IMR-90 (cell line): ENCODE data around the gene METTL4. TPM values are rescaled to one million over a fixed set of nuclear protein-coding genes. Genes with fewer than 3 reads are reported as not detected.

Source experiments
- ATAC-seq: fragments of 200-7000 bp; cut with Tn5 transposase; 2 replicates; pipeline ENCODE4 v1.9.1; 2020; ENCODE audit warnings: low read depth, mild to moderate bottlenecking, moderate library complexity
- BruUV-seq: library from RNA; stranded (reverse); fragments of 400-500 nt; replicated peaks from 2 replicates; lab custom pipeline; 2021; lab: Mats Ljungman, UMichigan
- CTCF ChIA-PET: fragments of 300-600 bp; formaldehyde crosslinking; extraction: SDS; loops from one replicate; lab custom pipeline; 2021; ENCODE audit warnings: antibody characterized with exemption; lab: Yijun Ruan, JAX
- POLR2A ChIA-PET: fragments of 300-600 bp; sonication (Branson Sonifier 250); formaldehyde crosslinking; loops from one replicate; lab custom pipeline; 2022; ENCODE audit warnings: antibody characterized with exemption; ENCODE audit not compliant: unreplicated experiment; lab: Charles Lee
- DNase-seq: peaks from one replicate; pipeline ENCODE4 v3.0.0; 2013
- H2AFZ ChIP-seq: replicated peaks from 2 replicates; pipeline ENCODE3; 2013; ENCODE audit warnings: low read length, mild to moderate bottlenecking; ENCODE audit not compliant: poor library complexity
- H2AK5ac ChIP-seq: 2 replicates; pipeline ENCODE4 v1.6.1; 2013; ENCODE audit warnings: low read depth, low read length, inconsistent platforms
- H2AK9ac ChIP-seq: replicated peaks from 2 replicates; pipeline ENCODE3; 2013; ENCODE audit warnings: mild to moderate bottlenecking, low read depth, low read length, moderate library complexity; ENCODE audit not compliant: poor library complexity
- H2BK120ac ChIP-seq: 2 replicates; pipeline ENCODE4 v1.6.1; 2013; ENCODE audit warnings: low read depth, low read length, inconsistent platforms
- H2BK15ac ChIP-seq: 3 replicates; pipeline ENCODE4 v1.6.1; 2013; ENCODE audit warnings: low read depth, low read length, inconsistent platforms
- H2BK20ac ChIP-seq: 2 replicates; pipeline ENCODE4 v1.6.1; 2013; ENCODE audit warnings: low read depth, mild to moderate bottlenecking, inconsistent platforms, low read length, moderate library complexity
- H2BK5ac ChIP-seq: 2 replicates; pipeline ENCODE4 v1.6.1; 2013; ENCODE audit warnings: mild to moderate bottlenecking, low read depth, low read length, inconsistent platforms; ENCODE audit not compliant: poor library complexity, severe bottlenecking
- H3K14ac ChIP-seq: replicated peaks from 2 replicates; pipeline ENCODE4 v1.6.1; 2013; ENCODE audit warnings: low read depth, low read length, inconsistent platforms
- H3K18ac ChIP-seq: 2 replicates; pipeline ENCODE4 v1.6.1; 2013; ENCODE audit warnings: low read depth, low read length, control low read depth
- H3K23ac ChIP-seq: 2 replicates; pipeline ENCODE4 v1.6.1; 2013; ENCODE audit warnings: low read depth, low read length, inconsistent platforms
- H3K27ac ChIP-seq: 2 replicates; pipeline ENCODE4 v1.5.1; 2013; ENCODE audit warnings: mild to moderate bottlenecking, control low read depth, low read length; ENCODE audit not compliant: insufficient read depth
- H3K27me3 ChIP-seq: 2 replicates; pipeline ENCODE4 v1.6.1; 2013; ENCODE audit warnings: low read length; ENCODE audit not compliant: control insufficient read depth, insufficient read depth
- H3K36me3 ChIP-seq: 2 replicates; pipeline ENCODE4 v1.6.1; 2013; ENCODE audit warnings: low read length, mixed read lengths; ENCODE audit not compliant: control insufficient read depth, insufficient read depth
- H3K4ac ChIP-seq: 2 replicates; pipeline ENCODE4 v1.6.1; 2013; ENCODE audit warnings: low read depth, low read length, inconsistent platforms
- H3K4me1 ChIP-seq: 2 replicates; pipeline ENCODE4 v1.6.1; 2013; ENCODE audit warnings: low read length, mixed read lengths; ENCODE audit not compliant: control insufficient read depth, insufficient read depth
- H3K4me2 ChIP-seq: 2 replicates; pipeline ENCODE4 v1.6.1; 2013; ENCODE audit warnings: low read depth, mild to moderate bottlenecking, control low read depth, low read length, moderate library complexity
- H3K4me3 ChIP-seq: 2 replicates; pipeline ENCODE4 v1.5.1; 2013; ENCODE audit warnings: low read depth, mild to moderate bottlenecking, control low read depth, low read length, moderate library complexity; ENCODE audit not compliant: insufficient read depth
- H3K56ac ChIP-seq: 2 replicates; pipeline ENCODE4 v1.6.1; 2013; ENCODE audit warnings: low read length, inconsistent platforms; ENCODE audit not compliant: insufficient read depth; ENCODE audit errors: extremely low read depth
- H3K79me1 ChIP-seq, 2 experiments: 2 replicates each; pipeline ENCODE4 v1.6.1; 2013; ENCODE audit warnings: low read length in 2 of 2, inconsistent platforms in 1 of 2, low read depth in 1 of 2
- H3K9ac ChIP-seq: 2 replicates; pipeline ENCODE4 v1.6.1; 2013; ENCODE audit warnings: low read depth, low read length, control low read depth
- H3K9me1 ChIP-seq: 2 replicates; pipeline ENCODE4 v1.6.1; 2013; ENCODE audit warnings: low read length, inconsistent platforms; ENCODE audit not compliant: insufficient read depth
- H3K9me3 ChIP-seq: 2 replicates; pipeline ENCODE4 v1.6.1; 2013; ENCODE audit warnings: low read length; ENCODE audit not compliant: control insufficient read depth, insufficient read depth
- H4K20me1 ChIP-seq: 2 replicates; pipeline ENCODE4 v1.6.1; 2013; ENCODE audit warnings: low read length, inconsistent platforms; ENCODE audit not compliant: insufficient read depth
- H4K5ac ChIP-seq: 2 replicates; pipeline ENCODE4 v1.6.1; 2013; ENCODE audit warnings: mild to moderate bottlenecking, low read depth, low read length, control low read depth
- H4K8ac ChIP-seq, 2 experiments: 2 replicates each; pipeline ENCODE4 v1.6.1; 2013; ENCODE audit warnings: low read depth in 2 of 2, low read length in 2 of 2, control low read depth in 1 of 2, inconsistent platforms in 1 of 2
- H4K91ac ChIP-seq: 2 replicates; pipeline ENCODE4 v1.6.1; 2013; ENCODE audit warnings: low read depth, low read length, inconsistent platforms; ENCODE audit not compliant: insufficient read depth
- BHLHE40 ChIP-seq: fragments of 150-350 bp; IDR thresholded peaks from 2 replicates; pipeline ENCODE4 v1.6.1; 2016; ENCODE audit warnings: mild to moderate bottlenecking, low read depth, low read length
- CEBPB ChIP-seq: IDR thresholded peaks from 2 replicates; pipeline ENCODE4 v1.6.1; 2012; ENCODE audit warnings: low read depth, low read length, improper control_type of control experiment
- CHD1 ChIP-seq: IDR thresholded peaks from 2 replicates; pipeline ENCODE4 v1.6.1; 2012; ENCODE audit warnings: low read depth, low read length, improper control_type of control experiment
- ELK1 ChIP-seq: fragments of 150-350 bp; IDR thresholded peaks from 2 replicates; pipeline ENCODE4 v1.6.1; 2016; ENCODE audit warnings: low read depth, mild to moderate bottlenecking, low read length, moderate library complexity, borderline replicate concordance
- FOS ChIP-seq: fragments of 150-350 bp; IDR thresholded peaks from 2 replicates; pipeline ENCODE4 v1.6.1; 2016; ENCODE audit warnings: low read depth, low read length
- MAFK ChIP-seq: IDR thresholded peaks from 2 replicates; pipeline ENCODE4 v1.6.1; 2012; ENCODE audit warnings: low read depth, low read length, improper control_type of control experiment
- MAZ ChIP-seq: IDR thresholded peaks from 2 replicates; pipeline ENCODE4 v1.6.1; 2012; ENCODE audit warnings: low read depth, mild to moderate bottlenecking, low read length, improper control_type of control experiment, moderate library complexity, borderline replicate concordance
- MXI1 ChIP-seq: IDR thresholded peaks from 2 replicates; pipeline ENCODE4 v1.6.1; 2012; ENCODE audit warnings: low read depth, mild to moderate bottlenecking, low read length, moderate library complexity, borderline replicate concordance
- NFE2L2 ChIP-seq: fragments of 150-350 bp; IDR thresholded peaks from 2 replicates; pipeline ENCODE4 v1.6.1; 2016; ENCODE audit warnings: low read depth, mild to moderate bottlenecking, low read length
- POLR2A ChIP-seq: IDR thresholded peaks from 2 replicates; pipeline ENCODE4 v1.6.1; 2012; ENCODE audit warnings: mild to moderate bottlenecking, low read depth, low read length
- RAD21 ChIP-seq: IDR thresholded peaks from 2 replicates; pipeline ENCODE4 v1.6.1; 2012; ENCODE audit warnings: low read length, improper control_type of control experiment
- RCOR1 ChIP-seq: IDR thresholded peaks from 2 replicates; pipeline ENCODE4 v1.6.1; 2012; ENCODE audit warnings: mild to moderate bottlenecking, low read length, improper control_type of control experiment; ENCODE audit not compliant: insufficient replicate concordance
- RFX5 ChIP-seq: IDR thresholded peaks from 2 replicates; pipeline ENCODE4 v1.8.0; 2012; ENCODE audit warnings: low read depth, mild to moderate bottlenecking, low read length, moderate library complexity
- SMC3 ChIP-seq: fragments of 150-350 bp; IDR thresholded peaks from 2 replicates; pipeline ENCODE4 v1.6.1; 2016; ENCODE audit warnings: low read depth, mild to moderate bottlenecking, antibody characterized with exemption, low read length, moderate library complexity
- dilution Hi-C: fragments of 300-500 bp; cut with HindIII; formaldehyde crosslinking; loops from one replicate; pipeline ENCODE4 v1.14.3; 2018; ENCODE audit warnings: low sequenced_read_pairs; ENCODE audit not compliant: unreplicated experiment
- in situ Hi-C: fragments of 300-500 bp; cut with MboI; formaldehyde crosslinking; loops from 3 replicates; pipeline ENCODE4 v1.14.3; 2019; ENCODE audit warnings: low sequenced_read_pairs, inconsistent platforms, mixed read lengths
- intact Hi-C: fragments of 100-400 bp; cut with micrococcal nuclease; formaldehyde crosslinking; loops from 2 replicates; pipeline ENCODE4 v1.10.0; 2022
- polyA plus RNA-seq, 3 experiments: library from polyadenylated mRNA; depleted of rRNA; stranded (reverse); fragments of >200 nt; gene quantifications; 2 replicates each; pipeline ENCODE4 v1.2.3, GENCODE V29; 2012; ENCODE audit warnings: low replicate concordance in 1 of 3
- total RNA-seq: library from RNA; depleted of rRNA; stranded (reverse); fragments of >200 nt; gene quantifications from 2 replicates; pipeline ENCODE4 v1.2.3, GENCODE V29; 2012
- TF ChIP-seq, protein P1 (sequence below): fragments of 150-350 bp; IDR thresholded peaks from 2 replicates; pipeline ENCODE4 v1.6.1; 2017; ENCODE audit warnings: mild to moderate bottlenecking, antibody characterized with exemption, low read length, low read depth
- TF ChIP-seq, protein P2 (sequence below): conservative IDR thresholded peaks from 2 replicates; pipeline ENCODE4 v1.5.1; 2012; ENCODE audit warnings: mild to moderate bottlenecking, low read depth, low read length, improper control_type of control experiment

Gene METTL4
- total and polyA plus RNA-seq, 2 of the 4 experiments (the other 2 are of a cell fraction): 4.9 to 5.4 TPM

DNA sequence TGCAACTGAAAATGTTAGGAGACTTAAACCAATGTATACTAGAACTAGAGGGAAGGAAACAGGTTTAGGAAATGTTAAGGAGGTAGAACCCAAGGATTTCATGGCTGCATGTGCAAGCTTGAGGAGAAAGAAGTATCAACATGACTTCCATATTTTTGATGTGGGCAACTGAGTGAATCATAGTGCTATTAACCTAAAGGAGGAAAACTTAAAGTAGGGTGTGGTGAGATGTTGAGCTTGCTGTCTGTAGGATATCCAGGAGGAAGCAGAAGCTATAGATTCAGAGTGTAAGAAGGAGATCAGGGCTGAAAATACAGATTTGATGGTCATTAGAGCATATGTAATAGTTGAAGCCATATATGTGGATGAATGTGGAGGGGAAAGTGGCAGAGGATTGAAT lies 31.5 kb upstream of the METTL4 start:
- 0 out of 2 replicates have a peak, but pooled peaks cover 3% of the 10 kb centered on the region for H3K4me1 ChIP-seq
- BruUV-seq: no TSS peak
- CTCF ChIA-PET: no interaction called here
- no peaks in the 10 kb centered on the region for H3K9me3 ChIP-seq
- no peaks in the 10 kb centered on the region for H3K27me3 ChIP-seq
- no peak overlapping the region; the same call in 1 of the 2 replicates for H4K5ac ChIP-seq
- H2AFZ ChIP-seq: no peak overlapping the region
- H2BK5ac ChIP-seq: no peak overlapping the region
- ATAC-seq: no peak
- no peak overlapping the region for H3K14ac ChIP-seq
- H4K8ac ChIP-seq: no peak overlapping the region
- H3K9ac ChIP-seq: no peak overlapping the region
- intact Hi-C loops: no loop called here
- in situ Hi-C loops: no loop called here
- no peak overlapping the region for H3K4me3 ChIP-seq
- H2AK9ac ChIP-seq: no peak overlapping the region
- H4K91ac ChIP-seq: no peak overlapping the region
- no peak overlapping the region for H2BK20ac ChIP-seq
- POLR2A ChIA-PET: no interaction called here
- DNase-seq: no peak
- H3K18ac ChIP-seq: no peak overlapping the region
- H2BK120ac ChIP-seq: no peak overlapping the region
- no peak overlapping the region for H3K23ac ChIP-seq
- H3K27ac ChIP-seq: no peak overlapping the region
- no peak overlapping the region for H3K4me2 ChIP-seq
- no peak overlapping the region for H2BK15ac ChIP-seq
- H3K4ac ChIP-seq: no peak overlapping the region
- no peak overlapping the region for H2AK5ac ChIP-seq
- no peaks in the 10 kb centered on the region for H4K20me1 ChIP-seq
- dilution Hi-C loops: no loop called here
- no peak overlapping the region for H3K56ac ChIP-seq
- peaks cover 0 to 6% of the 10 kb centered on the region in 2 experiments; a peak in 2 of 4 replicates for H3K79me1 ChIP-seq
- TF ChIP-seq, protein P1, sequence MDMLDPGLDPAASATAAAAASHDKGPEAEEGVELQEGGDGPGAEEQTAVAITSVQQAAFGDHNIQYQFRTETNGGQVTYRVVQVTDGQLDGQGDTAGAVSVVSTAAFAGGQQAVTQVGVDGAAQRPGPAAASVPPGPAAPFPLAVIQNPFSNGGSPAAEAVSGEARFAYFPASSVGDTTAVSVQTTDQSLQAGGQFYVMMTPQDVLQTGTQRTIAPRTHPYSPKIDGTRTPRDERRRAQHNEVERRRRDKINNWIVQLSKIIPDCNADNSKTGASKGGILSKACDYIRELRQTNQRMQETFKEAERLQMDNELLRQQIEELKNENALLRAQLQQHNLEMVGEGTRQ: no peak
- TF ChIP-seq MAZ (no peak), POLR2A (no peak), RCOR1 (no peak), MAFK (no peak), FOS (no peak), CEBPB (no peak), RAD21 (no peak), BHLHE40 (no peak), MXI1 (no peak), RFX5 (no peak), ELK1 (no peak), CHD1 (no peak), NFE2L2 (no peak), SMC3 (no peak)
- TF ChIP-seq, protein P2, sequence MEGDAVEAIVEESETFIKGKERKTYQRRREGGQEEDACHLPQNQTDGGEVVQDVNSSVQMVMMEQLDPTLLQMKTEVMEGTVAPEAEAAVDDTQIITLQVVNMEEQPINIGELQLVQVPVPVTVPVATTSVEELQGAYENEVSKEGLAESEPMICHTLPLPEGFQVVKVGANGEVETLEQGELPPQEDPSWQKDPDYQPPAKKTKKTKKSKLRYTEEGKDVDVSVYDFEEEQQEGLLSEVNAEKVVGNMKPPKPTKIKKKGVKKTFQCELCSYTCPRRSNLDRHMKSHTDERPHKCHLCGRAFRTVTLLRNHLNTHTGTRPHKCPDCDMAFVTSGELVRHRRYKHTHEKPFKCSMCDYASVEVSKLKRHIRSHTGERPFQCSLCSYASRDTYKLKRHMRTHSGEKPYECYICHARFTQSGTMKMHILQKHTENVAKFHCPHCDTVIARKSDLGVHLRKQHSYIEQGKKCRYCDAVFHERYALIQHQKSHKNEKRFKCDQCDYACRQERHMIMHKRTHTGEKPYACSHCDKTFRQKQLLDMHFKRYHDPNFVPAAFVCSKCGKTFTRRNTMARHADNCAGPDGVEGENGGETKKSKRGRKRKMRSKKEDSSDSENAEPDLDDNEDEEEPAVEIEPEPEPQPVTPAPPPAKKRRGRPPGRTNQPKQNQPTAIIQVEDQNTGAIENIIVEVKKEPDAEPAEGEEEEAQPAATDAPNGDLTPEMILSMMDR: no peak
- H3K9me1 ChIP-seq: peaks cover 5% of the 10 kb centered on the region; the same call in 1 of the 2 replicates
- H3K36me3 ChIP-seq: peaks cover 1% of the 10 kb centered on the region; the same call in 1 of the 2 replicates
